ENCODE data around the gene ZNF311. TPM values are rescaled to one million over a fixed set of nuclear protein-coding genes. Genes with fewer than 3 reads are reported as not detected.

Gene ZNF311
- total RNA-seq, result under 1 TPM; 0.27 to 0.57 (median 0.35) TPM

DNA sequence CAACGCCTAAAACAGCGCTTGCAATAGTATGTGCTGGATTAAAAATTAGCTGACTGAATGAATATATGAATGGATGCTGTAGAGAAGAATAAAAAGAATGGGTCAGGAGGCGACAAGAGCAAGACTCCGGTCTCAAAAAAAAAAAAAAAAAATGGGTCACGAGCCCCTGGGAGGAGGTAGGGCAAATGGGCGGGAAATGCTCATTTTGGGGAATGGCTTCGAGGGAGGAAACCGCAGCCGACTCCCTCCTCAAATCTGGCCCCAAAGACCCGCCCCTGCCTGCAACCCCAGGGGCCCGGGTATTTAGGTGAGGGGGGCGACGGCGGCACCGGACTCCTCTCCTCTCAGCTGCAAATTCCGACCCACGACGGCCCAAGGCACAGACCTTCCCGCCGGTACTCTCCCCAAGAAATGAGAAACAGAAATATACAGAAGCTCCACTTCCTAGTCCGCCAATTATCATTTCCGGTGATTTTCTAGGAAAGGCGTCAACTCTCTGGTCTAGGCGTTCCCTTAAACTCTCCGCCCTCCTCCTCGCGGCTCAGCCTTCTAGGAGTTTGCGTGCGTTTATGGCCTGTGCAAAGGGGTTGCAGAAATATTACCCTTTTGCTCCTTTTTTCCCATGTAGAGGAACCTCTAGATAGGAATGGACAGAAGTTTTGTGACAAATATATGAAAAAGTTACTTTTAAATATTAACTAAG is at the start of gene ZNF311:
TSS of gene ZNF311 (minus strand) at position 133 of the 703 bp plus-strand sequence. CDS start 1,361 bp downstream, outside the sequence.
- no peak for DNase-seq
- Histone ChIP-seq H3K9me3 (no peaks in the 10 kb centered on the region), H3K27ac (peak within 1 kb of the TSS; percentile 54 to 82 (median 68)), H3K36me3 (no peaks in the 10 kb centered on the region), H3K4me1 (peaks cover 0 to 13% (median 4%) of the 10 kb centered on the region in 3 donors), H3K4me3 (peak within 1 kb of the TSS; percentile 47 to 79 (median 56)), H3K27me3 (peaks cover 0 to 7% (median 0%) of the 10 kb centered on the region in 4 donors)
- TF ChIP-seq POLR2A (IDR thresholded peaks at IDR 0.05), result no peak
- TF ChIP-seq, protein P1, sequence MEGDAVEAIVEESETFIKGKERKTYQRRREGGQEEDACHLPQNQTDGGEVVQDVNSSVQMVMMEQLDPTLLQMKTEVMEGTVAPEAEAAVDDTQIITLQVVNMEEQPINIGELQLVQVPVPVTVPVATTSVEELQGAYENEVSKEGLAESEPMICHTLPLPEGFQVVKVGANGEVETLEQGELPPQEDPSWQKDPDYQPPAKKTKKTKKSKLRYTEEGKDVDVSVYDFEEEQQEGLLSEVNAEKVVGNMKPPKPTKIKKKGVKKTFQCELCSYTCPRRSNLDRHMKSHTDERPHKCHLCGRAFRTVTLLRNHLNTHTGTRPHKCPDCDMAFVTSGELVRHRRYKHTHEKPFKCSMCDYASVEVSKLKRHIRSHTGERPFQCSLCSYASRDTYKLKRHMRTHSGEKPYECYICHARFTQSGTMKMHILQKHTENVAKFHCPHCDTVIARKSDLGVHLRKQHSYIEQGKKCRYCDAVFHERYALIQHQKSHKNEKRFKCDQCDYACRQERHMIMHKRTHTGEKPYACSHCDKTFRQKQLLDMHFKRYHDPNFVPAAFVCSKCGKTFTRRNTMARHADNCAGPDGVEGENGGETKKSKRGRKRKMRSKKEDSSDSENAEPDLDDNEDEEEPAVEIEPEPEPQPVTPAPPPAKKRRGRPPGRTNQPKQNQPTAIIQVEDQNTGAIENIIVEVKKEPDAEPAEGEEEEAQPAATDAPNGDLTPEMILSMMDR (IDR thresholded peaks at IDR 0.05), result no peak
- WGBS, 2 donors, result 7 to 10% methylated on average over 24 to 28 of the region's 29 CpGs
- intact Hi-C loops (cut with DNase I), result no loop called here

DNA sequence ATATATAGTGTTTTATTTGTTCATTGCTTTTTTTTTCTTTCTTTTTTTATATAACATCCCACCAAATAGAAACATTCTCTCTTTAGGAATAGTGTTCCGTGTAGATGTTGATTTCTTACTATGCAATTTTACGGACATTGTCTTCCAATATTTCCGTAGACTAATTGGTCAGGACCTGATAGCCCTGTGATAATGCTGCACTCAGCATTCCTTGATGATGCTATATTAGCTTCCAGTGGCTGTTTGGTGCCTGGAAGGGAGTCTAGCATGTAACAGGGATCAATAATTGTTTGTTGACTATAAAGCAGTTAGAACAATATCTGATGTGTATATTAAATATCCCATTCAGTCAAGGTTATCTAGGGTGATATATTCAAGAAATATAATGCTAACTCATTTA is 46.6 kb upstream of the ZNF311 start:
- Histone ChIP-seq H3K4me3 (no peak overlapping the region), H3K4me1 (no peaks in the 10 kb centered on the region), H3K27me3 (peaks cover 0 to 3% (median 0%) of the 10 kb centered on the region in 4 donors), H3K9me3 (no peaks in the 10 kb centered on the region), H3K36me3 (no peaks in the 10 kb centered on the region), H3K27ac (no peak overlapping the region)
- no peak for DNase-seq
- TF ChIP-seq, protein P1 (IDR thresholded peaks at IDR 0.05), result no peak
- no peak for TF ChIP-seq POLR2A (IDR thresholded peaks at IDR 0.05)
- intact Hi-C loops (cut with DNase I), result no loop called here
- 86% methylated on average over 3 of the region's 3 CpGs for WGBS, 2 donors

DNA sequence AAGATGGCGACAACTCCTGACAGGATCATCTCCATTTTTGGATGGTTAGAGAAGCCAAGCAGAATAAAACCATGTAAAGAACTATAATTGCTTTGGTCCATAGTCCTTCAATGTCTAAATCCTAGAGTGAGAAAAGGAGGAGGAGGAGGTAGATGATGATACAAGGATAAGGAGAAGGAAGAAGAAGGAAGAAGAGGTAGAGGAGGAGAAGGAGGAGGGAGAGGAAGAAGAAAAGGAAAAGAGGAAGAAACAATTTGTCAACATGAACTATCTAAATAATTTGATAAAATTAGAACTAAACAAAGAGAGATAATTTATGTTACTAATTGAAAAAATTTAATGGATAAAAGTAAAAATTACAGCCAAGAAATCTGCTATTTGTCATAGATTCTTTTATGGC is 40.0 kb upstream of the ZNF311 start, which contains the start of gene OR2W1:
TSS of gene OR2W1 (minus strand) at position 101 of the 400 bp plus-strand sequence. CDS start at position 101, 0 bp downstream.
- no peak within 1 kb of the TSS for H3K27ac ChIP-seq
- H3K4me3 ChIP-seq, result no peak within 1 kb of the TSS
- no peaks in the 10 kb centered on the region for H3K36me3 ChIP-seq
- H3K9me3 ChIP-seq, result no peaks in the 10 kb centered on the region
- WGBS, 2 donors, result 54 to 71% methylated on average over 1 of the region's 1 CpG
- intact Hi-C loops (cut with DNase I), result no loop called here
- no peak for TF ChIP-seq POLR2A (IDR thresholded peaks at IDR 0.05)
- TF ChIP-seq, protein P1 (IDR thresholded peaks at IDR 0.05), result no peak
- no peaks in the 10 kb centered on the region for H3K4me1 ChIP-seq
- no peak for DNase-seq
- no peaks in the 10 kb centered on the region for H3K27me3 ChIP-seq

DNA sequence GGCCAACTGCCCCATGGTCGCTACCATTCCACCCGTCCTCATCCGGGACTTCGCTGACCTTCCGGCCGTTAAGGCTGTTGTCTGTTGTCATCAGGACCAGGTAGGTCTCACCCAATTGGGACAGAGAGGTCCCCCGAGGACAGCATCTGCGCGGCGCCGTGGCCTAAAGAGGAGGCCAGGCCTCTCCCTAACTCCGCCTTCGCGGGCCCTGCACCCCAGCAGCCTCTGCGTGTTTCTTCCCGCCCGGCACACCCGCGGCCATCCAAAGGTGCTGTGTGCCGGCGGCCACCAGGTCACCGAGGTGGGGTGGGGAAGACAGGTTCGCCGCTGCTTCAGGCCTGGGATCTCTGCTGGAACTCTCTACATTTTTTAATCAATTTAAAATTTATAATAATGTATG is 30.8 kb upstream of the ZNF311 start:
- H3K4me3 ChIP-seq, result no peak overlapping the region
- intact Hi-C loops (cut with DNase I), result no loop called here
- no peaks in the 10 kb centered on the region for H3K9me3 ChIP-seq
- peaks cover 0 to 4% (median 0%) of the 10 kb centered on the region in 4 donors for H3K27me3 ChIP-seq
- no peak for TF ChIP-seq POLR2A (IDR thresholded peaks at IDR 0.05)
- TF ChIP-seq, protein P1 (IDR thresholded peaks at IDR 0.05), result no peak
- H3K4me1 ChIP-seq, result no peaks in the 10 kb centered on the region
- WGBS, 2 donors, result 93 to 94% methylated on average over 24 of the region's 24 CpGs
- no peak overlapping the region for H3K27ac ChIP-seq
- H3K36me3 ChIP-seq, result no peaks in the 10 kb centered on the region
- DNase-seq, result no peak

DNA sequence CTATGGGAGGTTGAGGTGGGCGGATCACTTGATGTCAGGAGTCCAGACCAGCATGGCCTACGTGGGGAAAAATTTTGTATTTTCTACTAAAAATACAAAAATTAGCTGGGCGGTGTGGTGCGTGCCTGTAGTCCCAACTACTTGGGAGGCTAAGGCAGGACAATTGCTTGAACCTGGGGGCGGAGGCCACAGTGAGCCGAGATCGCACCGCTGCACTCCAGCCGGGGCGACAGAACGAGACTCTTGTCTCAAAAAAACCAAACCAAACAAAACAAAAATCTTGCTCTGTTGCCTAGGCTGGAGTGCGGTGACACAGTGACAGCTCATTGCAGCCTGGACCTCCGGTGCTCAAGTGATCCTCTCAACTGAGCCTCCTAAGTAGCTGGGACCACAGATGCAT is 23.7 kb upstream of the ZNF311 start:
- H3K27ac ChIP-seq, result no peak overlapping the region
- H3K9me3 ChIP-seq, result no peaks in the 10 kb centered on the region
- DNase-seq, result no peak
- no peak overlapping the region for H3K4me3 ChIP-seq
- WGBS, 2 donors, result 89 to 91% methylated on average over 7 to 13 of the region's 13 CpGs
- peaks cover 0 to 32% (median 2%) of the 10 kb centered on the region in 4 donors for H3K27me3 ChIP-seq
- H3K4me1 ChIP-seq, result no peaks in the 10 kb centered on the region
- TF ChIP-seq POLR2A (IDR thresholded peaks at IDR 0.05), result no peak
- TF ChIP-seq, protein P1 (IDR thresholded peaks at IDR 0.05), result no peak
- no peaks in the 10 kb centered on the region for H3K36me3 ChIP-seq
- intact Hi-C loops (cut with DNase I), result no loop called here
